PC-9 (cell line): Measurements from ENCODE around the gene EPHX1. TPM values are rescaled to one million over a fixed set of nuclear protein-coding genes. Genes with fewer than 3 reads are reported as not detected.

Source experiments
- BruUV-seq: library from RNA; stranded (reverse); fragments of 400-500 nt; replicated peaks from 2 replicates; lab custom pipeline; 2021; lab: Mats Ljungman, UMichigan
- CTCF ChIA-PET: fragments of 300-600 bp; sonication (Branson Sonifier 250); formaldehyde crosslinking; loops from one replicate; lab custom pipeline; 2022; ENCODE audit warnings: antibody characterized with exemption; lab: Charles Lee
- POLR2A ChIA-PET: fragments of 300-600 bp; sonication (Branson Sonifier 250); formaldehyde crosslinking; loops from one replicate; lab custom pipeline; 2022; ENCODE audit warnings: antibody characterized with exemption; ENCODE audit not compliant: unreplicated experiment; lab: Charles Lee
- DNase-seq, 2 experiments: peaks; one replicate each; pipeline versions ENCODE4 v3.0.0 to v3.0.0-alpha.2; 2015 to 2022; ENCODE audit warnings: mixed read lengths in 1 of 2
- H2AFZ ChIP-seq: fragments of 200-600 bp; sonication (generic); 2 replicates; pipeline ENCODE4 v1.8.1; 2017; ENCODE audit warnings: antibody characterized with exemption
- H3F3A ChIP-seq: fragments of 200-600 bp; sonication (generic); 2 replicates; pipeline ENCODE4 v1.8.1; 2017; ENCODE audit warnings: antibody characterized with exemption, mild to moderate bottlenecking, low read depth; ENCODE audit not compliant: insufficient read depth
- H3K27ac ChIP-seq: fragments of 200-600 bp; sonication (generic); 2 replicates; pipeline ENCODE4 v1.6.1; 2016; ENCODE audit warnings: mixed run types
- H3K27me3 ChIP-seq: fragments of 200-600 bp; sonication (generic); 2 replicates; pipeline ENCODE4 v1.6.1; 2016; ENCODE audit warnings: low read depth, mixed run types; ENCODE audit not compliant: insufficient read depth
- H3K36me3 ChIP-seq: fragments of 200-600 bp; sonication (generic); 2 replicates; pipeline ENCODE4 v1.6.1; 2016; ENCODE audit warnings: low read depth, mixed run types
- H3K4me1 ChIP-seq: fragments of 200-600 bp; sonication (generic); replicated peaks from 2 replicates; pipeline ENCODE4 v1.6.1; 2016; ENCODE audit warnings: mixed run types; ENCODE audit not compliant: insufficient read depth
- H3K4me2 ChIP-seq: fragments of 200-600 bp; sonication (generic); 2 replicates; pipeline ENCODE4 v1.6.1; 2017; ENCODE audit warnings: mixed run types
- H3K4me3 ChIP-seq: fragments of 200-600 bp; sonication (generic); 2 replicates; pipeline ENCODE4 v1.6.1; 2016; ENCODE audit warnings: mixed run types
- H3K79me2 ChIP-seq: fragments of 200-600 bp; sonication (generic); 2 replicates; pipeline ENCODE4 v1.6.1; 2017; ENCODE audit warnings: low read depth, mixed run types
- H3K9me2 ChIP-seq: fragments of 200-600 bp; sonication (generic); 2 replicates; pipeline ENCODE4 v1.8.1; 2017; ENCODE audit warnings: mild to moderate bottlenecking; ENCODE audit not compliant: insufficient read depth
- H3K9me3 ChIP-seq: fragments of 200-600 bp; sonication (generic); 2 replicates; pipeline ENCODE4 v1.8.1; 2016; ENCODE audit warnings: low read depth; ENCODE audit not compliant: insufficient read depth
- H4K20me1 ChIP-seq: fragments of 200-600 bp; sonication (generic); 2 replicates; pipeline ENCODE4 v1.8.1; 2017; ENCODE audit not compliant: insufficient read depth
- CTCF ChIP-seq: fragments of 200-600 bp; sonication (generic); conservative IDR thresholded peaks from 2 replicates; pipeline ENCODE4 v1.6.1; 2017; ENCODE audit warnings: mixed run types, antibody characterized with exemption, mild to moderate bottlenecking, moderate library complexity
- EZH2 ChIP-seq: fragments of 200-600 bp; sonication (generic); IDR thresholded peaks from 2 replicates; pipeline ENCODE4 v1.8.0; 2017; ENCODE audit warnings: antibody characterized with exemption, low read depth
- intact Hi-C: fragments of 100-400 bp; cut with micrococcal nuclease; formaldehyde crosslinking; loops from one replicate; pipeline ENCODE4 v1.10.0; 2022; ENCODE audit not compliant: unreplicated experiment
- total RNA-seq: library from RNA; stranded (reverse); gene quantifications from 2 replicates; pipeline ENCODE4 v1.2.3, GENCODE V29; 2021

Gene EPHX1
- total RNA-seq, 1 experiment from 2014 or later, result 313 TPM

- Histone ChIP-seq H3K36me3 (peaks cover 33% of the 10 kb centered on the region), H3K9me3 (no peaks in the 10 kb centered on the region), H4K20me1 (peaks cover 9% of the 10 kb centered on the region; the same call in 1 of the 2 replicates), H2AFZ (no peak overlapping the region), H3K27ac (no peak overlapping the region), H3K9me2 (no peaks in the 10 kb centered on the region), H3K4me1 (no peaks in the 10 kb centered on the region), H3F3A (peaks cover 6% of the 10 kb centered on the region; the same call in 1 of the 2 replicates), H3K79me2 (peaks cover 51% of the 10 kb centered on the region), H3K4me2 (no peak overlapping the region), H3K27me3 (no peaks in the 10 kb centered on the region), H3K4me3 (no peak overlapping the region)
- no TSS peak for BruUV-seq
- intact Hi-C loops, result no loop called here
- TF ChIP-seq CTCF, result no peak
- TF ChIP-seq EZH2, result no peak
- CTCF ChIA-PET, result interaction anchor here (0.6 to 1.2 kb wide), 3 partner anchors 105 to 352 kb away, joined by 3 read pairs; no protein-coding TSS in a partner anchor
- POLR2A ChIA-PET, result interaction anchor here (0.6 kb wide), 1 partner anchor 9 kb away, joined by 3 read pairs; no protein-coding TSS in a partner anchor
- no peak for DNase-seq
These were observed 17.2 kb downstream of the EPHX1 start for GRCh38 chr1:225827076-225827475.

- no peaks in the 10 kb centered on the region for H3K4me1 ChIP-seq
- H4K20me1 ChIP-seq, result peaks cover 9% of the 10 kb centered on the region; the same call in 1 of the 2 replicates
- H3K27me3 ChIP-seq, result no peaks in the 10 kb centered on the region
- no peak overlapping the region for H3K4me2 ChIP-seq
- H3K9me3 ChIP-seq, result no peaks in the 10 kb centered on the region
- TF ChIP-seq CTCF (no peak), EZH2 (no peak)
- intact Hi-C loops, result no loop called here
- peaks cover 6% of the 10 kb centered on the region; the same call in 1 of the 2 replicates for H3F3A ChIP-seq
- no peak overlapping the region for H2AFZ ChIP-seq
- H3K36me3 ChIP-seq, result peaks cover 35% of the 10 kb centered on the region
- no TSS peak for BruUV-seq
- no peak overlapping the region for H3K4me3 ChIP-seq
- H3K9me2 ChIP-seq, result no peaks in the 10 kb centered on the region
- no peak for DNase-seq
- ChIA-PET CTCF (interaction anchor here (0.6 kb wide), 1 partner anchor 95 kb away, joined by 4 read pairs; no protein-coding TSS in a partner anchor), POLR2A (interaction anchor here (0.6 kb wide), 1 partner anchor 52 kb away, joined by 4 read pairs; the partner anchor contains the start of gene SRP9)
- no peak overlapping the region for H3K27ac ChIP-seq
- H3K79me2 ChIP-seq, result peaks cover 36% of the 10 kb centered on the region
These were observed 18.9 kb downstream of the EPHX1 start for GRCh38 chr1:225828706-225829345.

- H3K27me3 ChIP-seq, result no peaks in the 10 kb centered on the region
- peaks cover 6% of the 10 kb centered on the region; the same call in 1 of the 2 replicates for H4K20me1 ChIP-seq
- no peak overlapping the region for H3K27ac ChIP-seq
- H3K9me2 ChIP-seq, result no peaks in the 10 kb centered on the region
- POLR2A ChIA-PET, result no interaction called here
- no peaks in the 10 kb centered on the region for H3K4me1 ChIP-seq
- no peak overlapping the region for H3K4me2 ChIP-seq
- TF ChIP-seq EZH2 (no peak), CTCF (no peak)
- H3F3A ChIP-seq, result peaks cover 6% of the 10 kb centered on the region; the same call in 1 of the 2 replicates
- no peaks in the 10 kb centered on the region for H3K9me3 ChIP-seq
- no peak overlapping the region for H2AFZ ChIP-seq
- H3K4me3 ChIP-seq, result no peak overlapping the region
- peaks cover 35% of the 10 kb centered on the region for H3K36me3 ChIP-seq
- BruUV-seq, result no TSS peak
- H3K79me2 ChIP-seq, result peaks cover 18% of the 10 kb centered on the region
- no peak for DNase-seq
- CTCF ChIA-PET, result no interaction called here
- intact Hi-C loops, result no loop called here
These were observed 20.9 kb downstream of the EPHX1 start for GRCh38 chr1:225830841-225831240.
